GM19463 (cell line): ENCODE results near the gene SIGLEC15.
A peak's percentile ranks its signal among the peaks of the same experiment; 100 is the strongest.

Source experiments
- ATAC-seq: cut with Tn5 transposase; IDR thresholded peaks from one replicate; pipeline ENCODE4 v1.9.1; 2021; ENCODE audit warnings: mild to moderate bottlenecking, moderate library complexity; ENCODE audit not compliant: unreplicated experiment

SIGLEC15 gene

DNA sequence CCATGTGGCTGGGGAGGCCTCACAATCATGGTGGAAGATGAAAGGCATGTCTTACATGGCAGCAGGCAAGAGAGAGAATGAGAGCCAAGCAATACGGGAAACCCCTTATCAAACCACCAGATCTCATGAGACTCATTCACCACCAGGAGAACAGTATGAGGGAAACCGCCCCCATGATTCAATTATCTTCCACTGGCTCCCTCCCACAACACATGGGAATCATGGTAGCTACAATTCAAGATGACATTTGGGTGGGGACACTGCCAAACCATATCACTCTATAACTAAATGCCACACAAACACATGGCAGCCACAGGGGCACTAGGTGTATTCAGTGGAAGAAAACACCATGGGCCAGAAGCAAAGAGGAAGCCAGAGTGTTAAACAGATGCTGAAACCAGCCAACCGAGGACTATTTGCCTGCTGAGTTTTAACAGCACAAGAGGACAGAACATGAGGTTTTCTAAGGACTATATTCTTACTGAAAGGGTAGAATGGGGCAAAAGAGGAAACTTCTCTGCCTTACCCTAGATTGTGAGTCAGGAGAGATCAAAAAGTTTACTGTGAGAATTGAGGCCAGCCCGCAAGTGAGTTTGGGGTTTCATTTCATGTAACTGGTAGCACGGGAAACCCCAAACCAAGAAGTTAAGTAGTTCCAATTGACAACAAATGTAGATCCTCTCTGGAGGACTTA is 49.2 kb downstream of the SIGLEC15 start:
- peak; percentile 84 for ATAC-seq

DNA sequence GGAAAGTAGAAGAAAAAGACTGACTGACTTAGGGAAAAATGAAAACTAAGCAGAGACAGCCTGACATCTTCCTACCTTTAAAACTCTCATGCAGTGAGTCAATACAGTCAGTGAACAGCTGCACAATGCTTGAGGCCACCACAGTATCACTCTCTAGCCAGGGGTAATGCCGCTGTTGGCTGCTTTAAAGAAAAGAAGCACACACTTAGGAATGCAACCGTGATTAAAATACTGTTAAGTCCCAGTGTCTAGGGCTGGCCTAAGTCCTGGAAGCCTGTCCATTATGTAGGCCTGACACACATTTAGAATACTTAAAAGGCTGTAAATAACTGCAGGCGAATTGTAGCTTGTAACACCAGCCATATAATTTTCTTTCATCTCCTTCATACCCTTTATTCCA is 50.7 kb downstream of the SIGLEC15 start:
- ATAC-seq, result no peak

DNA sequence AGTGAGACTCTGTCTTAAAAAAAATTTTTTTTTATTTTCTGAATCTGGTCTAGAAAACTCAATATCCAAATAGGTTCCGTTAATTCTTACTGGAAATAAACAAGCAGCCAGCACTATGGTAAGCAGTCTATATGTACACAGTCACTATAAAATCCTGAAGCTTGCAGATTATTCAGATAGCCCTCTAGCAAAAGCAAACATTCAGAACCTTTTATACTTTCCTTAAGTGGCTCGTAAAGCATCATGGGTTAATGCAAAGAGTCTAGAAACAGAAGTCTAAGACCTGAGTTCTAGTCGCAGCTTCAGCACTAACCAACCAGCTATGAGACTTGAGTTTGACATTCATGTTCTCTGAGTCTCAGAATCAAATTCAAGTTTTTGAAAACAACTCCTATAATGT is 51.9 kb downstream of the SIGLEC15 start:
- no peak for ATAC-seq

DNA sequence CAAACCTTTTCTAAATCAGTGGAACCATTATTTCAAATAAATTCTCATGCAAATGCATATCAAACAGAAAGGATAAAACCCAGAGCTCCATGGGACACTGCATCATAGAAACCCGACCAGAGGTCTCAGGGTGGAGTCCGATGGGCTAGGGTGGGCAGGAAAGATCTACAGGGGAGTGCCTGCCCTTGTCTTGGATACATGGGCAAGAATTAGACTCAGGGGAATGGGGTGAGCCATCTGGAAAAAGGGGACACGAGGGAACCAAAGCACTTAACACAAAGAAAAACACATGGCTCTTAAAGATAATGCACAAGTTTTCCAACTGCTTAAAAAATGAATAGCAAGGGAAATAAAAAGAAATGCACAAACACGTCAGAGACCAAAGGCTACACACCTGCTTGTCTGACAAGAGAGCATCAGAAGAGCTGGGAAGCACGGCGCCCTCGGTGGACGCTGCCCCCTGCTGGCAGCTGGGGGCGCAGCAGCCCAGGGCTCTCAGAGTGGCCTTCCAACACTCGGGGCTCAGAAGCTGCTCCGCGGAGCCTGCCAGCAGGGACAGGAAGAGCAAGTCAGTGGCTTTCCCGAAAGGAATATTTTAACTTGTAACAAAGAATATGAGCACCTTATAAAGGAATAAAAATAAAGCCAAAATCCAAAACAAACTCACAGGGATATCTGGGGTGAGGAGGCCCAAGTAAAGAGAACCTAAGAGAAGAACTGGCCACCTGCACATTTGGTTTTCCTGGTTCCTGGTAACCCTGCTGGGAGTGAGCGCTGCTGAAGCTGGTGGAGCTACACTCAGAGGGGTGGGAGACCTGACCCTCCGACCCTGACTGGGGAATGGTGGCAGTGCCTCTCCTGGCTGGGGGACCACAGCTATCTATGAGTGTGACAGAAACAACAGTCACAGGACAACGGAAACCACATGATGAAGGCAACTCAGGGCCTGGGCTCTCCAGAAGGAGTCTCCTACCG is 54.5 kb downstream of the SIGLEC15 start:
- ATAC-seq, result peak; percentile 88

DNA sequence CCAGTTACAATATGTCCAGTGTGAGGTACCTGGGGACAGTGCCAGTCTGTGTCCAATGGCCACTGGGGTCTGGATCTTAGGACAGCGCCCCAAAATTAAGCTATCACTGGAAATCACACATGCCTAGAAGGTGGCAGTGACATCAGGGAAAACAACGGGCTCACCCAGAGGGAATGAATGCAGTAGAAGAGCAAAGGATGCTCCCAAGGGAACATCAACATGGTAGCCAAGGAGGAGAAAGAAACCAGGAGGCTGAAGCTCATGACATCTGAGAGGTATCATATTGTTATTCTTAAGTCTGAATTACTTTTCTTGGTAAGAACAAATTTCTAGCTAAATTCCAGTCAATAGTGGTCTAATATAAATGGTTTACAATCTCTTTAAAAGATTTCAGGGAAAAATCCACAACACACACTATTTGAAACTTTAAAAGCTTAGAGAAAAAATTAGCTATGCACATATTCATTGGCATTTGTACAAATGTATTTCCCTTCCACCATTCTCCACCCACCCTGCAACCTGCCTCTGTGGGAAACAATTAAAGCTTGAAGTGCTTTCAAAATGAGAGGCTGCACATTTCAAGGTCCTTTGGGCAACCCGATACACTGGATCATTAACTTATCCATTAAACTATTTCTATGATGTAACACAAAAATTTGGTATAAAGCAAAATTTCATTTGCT is 55.5 kb downstream of the SIGLEC15 start:
- no peak for ATAC-seq

DNA sequence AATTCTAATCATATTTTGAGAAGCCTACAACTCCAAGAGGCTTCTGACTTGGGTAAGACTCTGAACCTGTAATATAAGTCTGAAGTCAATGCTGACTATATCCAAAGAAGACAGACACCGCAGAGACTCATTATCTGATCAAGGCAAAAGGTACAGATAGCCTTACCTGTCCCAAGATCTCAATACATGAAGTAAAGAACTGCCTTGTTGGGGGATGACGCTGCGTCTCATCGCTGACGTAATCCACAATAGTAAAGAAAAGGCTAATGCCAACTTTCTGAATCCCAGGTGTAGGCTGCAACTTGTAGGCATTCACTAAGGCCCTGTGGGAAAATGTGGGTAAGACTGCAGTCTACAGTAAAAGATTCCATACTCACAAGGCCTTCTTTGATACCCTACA is 62.1 kb downstream of the SIGLEC15 start:
- no peak for ATAC-seq

DNA sequence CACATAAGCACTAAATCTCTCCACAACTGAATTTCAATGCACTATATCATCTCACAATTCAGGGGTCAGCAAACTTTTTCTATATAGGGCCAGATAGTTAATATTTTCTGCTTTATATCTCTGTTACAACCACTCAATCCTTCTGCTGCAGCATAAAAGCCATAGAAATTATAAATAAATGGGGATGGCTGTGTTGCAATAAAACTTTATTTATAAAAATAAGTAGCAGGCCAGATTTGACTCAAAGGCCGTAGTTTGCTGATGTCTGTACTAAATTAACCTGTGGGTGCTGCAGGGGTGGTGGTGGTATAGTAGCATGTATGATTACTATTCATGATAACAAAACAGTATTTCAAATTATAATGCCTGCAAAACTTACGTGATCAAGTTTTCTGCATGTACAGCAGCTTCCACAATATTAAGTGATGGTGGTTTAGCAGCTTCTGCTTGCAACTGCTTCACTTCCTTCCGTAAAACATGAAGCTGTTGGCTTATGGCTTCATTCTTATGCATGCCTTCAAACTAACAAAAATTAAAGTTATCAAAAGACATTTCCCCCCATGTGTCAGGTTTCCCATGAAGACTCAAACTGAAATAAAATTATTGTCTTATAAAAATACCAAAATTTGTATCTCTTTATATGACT is 64.1 kb downstream of the SIGLEC15 start:
- ATAC-seq, result no peak

DNA sequence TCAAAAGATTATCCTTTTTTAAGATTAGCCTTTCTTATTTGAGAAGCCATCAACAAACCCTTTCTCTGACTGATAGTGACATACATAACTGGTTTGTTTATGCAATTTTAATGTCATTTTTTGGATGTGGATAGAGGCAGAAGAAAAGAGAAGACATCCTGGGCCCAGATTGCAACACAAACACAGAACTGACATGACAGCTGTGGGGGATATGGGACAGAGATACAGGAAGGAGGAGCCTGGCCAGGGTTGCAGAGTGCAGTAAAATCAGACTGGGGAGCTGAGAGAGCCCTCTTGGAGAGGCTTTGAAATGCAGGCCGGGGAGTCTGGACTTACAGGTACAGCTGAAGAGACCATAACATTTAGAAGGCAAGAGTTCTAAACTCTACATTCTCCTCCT is 65.1 kb downstream of the SIGLEC15 start:
- ATAC-seq, result no peak

DNA sequence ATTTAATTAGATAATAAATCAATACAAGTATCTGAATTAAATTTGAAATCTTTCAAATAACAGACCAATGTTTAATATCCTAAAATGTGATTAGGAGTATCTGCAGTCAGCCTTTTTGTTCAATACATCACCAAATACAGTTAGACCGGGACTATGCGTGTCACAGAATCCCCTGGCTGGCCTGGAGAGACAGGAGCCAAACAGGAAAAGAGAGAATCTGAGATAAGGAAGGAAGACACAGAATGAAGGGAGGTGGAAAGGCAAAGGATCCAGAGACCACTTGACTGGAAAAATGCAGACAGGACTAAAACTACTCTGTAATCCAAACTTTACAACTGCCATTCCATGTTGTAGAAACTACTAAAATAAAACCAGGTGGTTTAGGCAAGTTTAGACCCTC is 66.3 kb downstream of the SIGLEC15 start:
- ATAC-seq, result no peak
